ENCODE results near the gene GRPEL2.

GRPEL2 gene

DNA sequence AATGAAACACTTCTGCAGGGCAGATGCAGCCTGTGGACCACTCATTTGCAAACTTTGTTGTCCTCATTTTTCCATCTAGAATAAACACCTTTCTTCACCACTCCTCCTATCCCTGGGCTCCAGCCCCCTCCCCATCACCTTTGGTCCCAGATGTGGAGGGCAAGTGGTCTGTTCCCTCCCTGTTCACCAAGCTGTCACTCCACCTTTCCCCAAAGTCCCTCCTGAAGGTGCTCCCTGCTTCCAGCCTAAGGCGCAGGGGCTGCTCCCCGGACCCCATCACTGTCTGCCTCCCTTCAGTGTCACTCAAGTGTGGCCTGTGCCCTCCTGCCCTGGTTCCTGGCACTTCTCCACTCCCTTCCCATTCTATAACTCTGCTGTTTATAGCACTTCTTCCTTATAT lies 19.4 kb downstream of the GRPEL2 start (continued):
- TF ChIP-seq, protein P1, sequence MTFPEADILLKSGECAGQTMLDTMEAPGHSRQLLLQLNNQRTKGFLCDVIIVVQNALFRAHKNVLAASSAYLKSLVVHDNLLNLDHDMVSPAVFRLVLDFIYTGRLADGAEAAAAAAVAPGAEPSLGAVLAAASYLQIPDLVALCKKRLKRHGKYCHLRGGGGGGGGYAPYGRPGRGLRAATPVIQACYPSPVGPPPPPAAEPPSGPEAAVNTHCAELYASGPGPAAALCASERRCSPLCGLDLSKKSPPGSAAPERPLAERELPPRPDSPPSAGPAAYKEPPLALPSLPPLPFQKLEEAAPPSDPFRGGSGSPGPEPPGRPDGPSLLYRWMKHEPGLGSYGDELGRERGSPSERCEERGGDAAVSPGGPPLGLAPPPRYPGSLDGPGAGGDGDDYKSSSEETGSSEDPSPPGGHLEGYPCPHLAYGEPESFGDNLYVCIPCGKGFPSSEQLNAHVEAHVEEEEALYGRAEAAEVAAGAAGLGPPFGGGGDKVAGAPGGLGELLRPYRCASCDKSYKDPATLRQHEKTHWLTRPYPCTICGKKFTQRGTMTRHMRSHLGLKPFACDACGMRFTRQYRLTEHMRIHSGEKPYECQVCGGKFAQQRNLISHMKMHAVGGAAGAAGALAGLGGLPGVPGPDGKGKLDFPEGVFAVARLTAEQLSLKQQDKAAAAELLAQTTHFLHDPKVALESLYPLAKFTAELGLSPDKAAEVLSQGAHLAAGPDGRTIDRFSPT (tag by site-specific recombination; IDR thresholded peaks at IDR 0.05) = no peak
- no peak for TF ChIP-seq ZNF704 (tag by site-specific recombination; IDR thresholded peaks at IDR 0.05)

DNA sequence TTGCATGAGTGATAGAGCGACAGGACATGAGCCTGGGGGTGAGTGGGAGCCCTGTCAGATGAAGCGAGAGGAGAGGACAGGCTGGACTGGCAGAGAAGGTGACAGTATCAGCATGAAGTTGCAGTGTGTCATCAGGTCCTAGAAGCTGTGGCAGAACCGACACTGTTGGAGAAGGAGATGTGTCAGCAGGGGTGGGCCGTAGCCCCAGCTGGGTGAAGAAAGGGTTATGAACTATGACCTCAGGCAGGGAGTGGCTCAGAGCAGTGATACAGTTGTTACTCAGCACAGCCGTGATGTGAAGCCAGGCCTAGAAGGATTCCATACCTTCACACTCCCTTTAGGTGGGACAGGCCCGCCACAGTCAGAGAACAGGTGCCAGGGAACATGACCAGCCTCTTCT lies 20.1 kb downstream of the GRPEL2 start:
- TF ChIP-seq PRDM1 (tag by site-specific recombination; IDR thresholded peaks at IDR 0.05) = no peak
- no peak for TF ChIP-seq ZNF155 (tag by site-specific recombination; IDR thresholded peaks at IDR 0.05)
- TF ChIP-seq TRIM28 (IDR thresholded peaks at IDR 0.05; ENCODE audit: borderline replicate concordance, low read length) = no peak
- no peak for TF ChIP-seq ZSCAN4 (tag by site-specific recombination; IDR thresholded peaks at IDR 0.05)
- TF ChIP-seq ZNF423 (tag by site-specific recombination; IDR thresholded peaks at IDR 0.05) = no peak
- no peak for TF ChIP-seq KLF16 (tag by site-specific recombination; IDR thresholded peaks at IDR 0.05)
- no peak for TF ChIP-seq ZNF830 (tag by site-specific recombination; IDR thresholded peaks at IDR 0.05; ENCODE audit: low read depth)
- TF ChIP-seq SP7 (tag by site-specific recombination; IDR thresholded peaks at IDR 0.05) = no peak
- TF ChIP-seq ZNF19 (tag by site-specific recombination; IDR thresholded peaks at IDR 0.05; ENCODE audit: low read depth) = no peak
- no peak for TF ChIP-seq ZNF624 (tag by site-specific recombination; IDR thresholded peaks at IDR 0.05)
- TF ChIP-seq ZNF10 (tag by site-specific recombination; IDR thresholded peaks at IDR 0.05) = no peak
- H3K36me3 ChIP-seq (ENCODE audit: control insufficient read depth in 2 of 2, insufficient read depth in 1 of 2, low read length in 2 of 2) = peaks cover 0 to 6% of the 10 kb centered on the region in 2 experiments; a peak in 1 of 3 replicates
- CTCF ChIA-PET = interaction anchor here (0.7 to 15.5 kb wide), 6 partner anchors 8 to 111 kb away, joined by 3 to 212 read pairs (median 22); partner anchors contain the start of gene PCYOX1L
- POLR2A ChIA-PET = interaction anchor here (2.9 kb wide), 1 partner anchor 8 kb away, joined by 17 read pairs; the partner anchor contains the start of gene PCYOX1L
- no peak overlapping the region for H3K27ac ChIP-seq (ENCODE audit: extremely low read depth, low read depth, low read length)
- H3K9me3 ChIP-seq (ENCODE audit: control insufficient read depth, insufficient read depth, low read depth, low read length) = no peaks in the 10 kb centered on the region
- H3K4me1 ChIP-seq (ENCODE audit: control insufficient read depth, insufficient read depth, low read length) = no peaks in the 10 kb centered on the region
- no peak overlapping the region for H3K4me3 ChIP-seq (ENCODE audit: low read depth, low read length)

GRCh38 chr5:149366169-149366729 lies 20.9 kb downstream of the GRPEL2 start:
- ChIA-PET CTCF (interaction anchor here (0.5 to 15.5 kb wide), 18 partner anchors 9 to 252 kb away, joined by 3 to 212 read pairs (median 9); partner anchors contain the start of gene PCYOX1L), POLR2A (interaction anchor here (1.3 to 2.9 kb wide), 2 partner anchors 8 to 21 kb away, joined by 5 to 17 read pairs; partner anchors contain the start of genes GRPEL2 and PCYOX1L)
- Histone ChIP-seq H3K27ac (ENCODE audit: extremely low read depth, low read depth, low read length) (no peak overlapping the region), H3K9me3 (ENCODE audit: control insufficient read depth, insufficient read depth, low read depth, low read length) (no peaks in the 10 kb centered on the region), H3K4me1 (ENCODE audit: control insufficient read depth, insufficient read depth, low read length) (no peaks in the 10 kb centered on the region), H3K36me3 (ENCODE audit: control insufficient read depth in 2 of 2, insufficient read depth in 1 of 2, low read length in 2 of 2) (peaks cover 0 to 6% of the 10 kb centered on the region in 2 experiments; a peak in 1 of 3 replicates), H3K4me3 (ENCODE audit: low read depth, low read length) (no peak overlapping the region)
- TF ChIP-seq ZNF521 (tag by site-specific recombination; IDR thresholded peaks at IDR 0.05) (no peak), ZNF239 (tag by site-specific recombination; IDR thresholded peaks at IDR 0.05) (no peak), ZNF24 (tag by site-specific recombination; IDR thresholded peaks at IDR 0.05) (no peak), TCF7L2 (IDR thresholded peaks at IDR 0.05; ENCODE audit: borderline replicate concordance, low read depth, low read length) (no peak), ZIC2 (tag by site-specific recombination; IDR thresholded peaks at IDR 0.05) (no peak), ZNF324 (tag by site-specific recombination; IDR thresholded peaks at IDR 0.05) (no peak), ZNF518A (tag by site-specific recombination; conservative IDR thresholded peaks at IDR 0.05; ENCODE audit: low read depth) (no peak), ZNF302 (tag by site-specific recombination; IDR thresholded peaks at IDR 0.05; ENCODE audit: low read depth) (no peak)
